ENCODE results near the gene TXNDC15. TPM values are rescaled to one million over a fixed set of nuclear protein-coding genes. Genes with fewer than 3 reads are reported as not detected.

TXNDC15 gene
- total and polyA plus RNA-seq, 4 donors, result 29.3 to 53.1 (median 44.2) TPM

DNA sequence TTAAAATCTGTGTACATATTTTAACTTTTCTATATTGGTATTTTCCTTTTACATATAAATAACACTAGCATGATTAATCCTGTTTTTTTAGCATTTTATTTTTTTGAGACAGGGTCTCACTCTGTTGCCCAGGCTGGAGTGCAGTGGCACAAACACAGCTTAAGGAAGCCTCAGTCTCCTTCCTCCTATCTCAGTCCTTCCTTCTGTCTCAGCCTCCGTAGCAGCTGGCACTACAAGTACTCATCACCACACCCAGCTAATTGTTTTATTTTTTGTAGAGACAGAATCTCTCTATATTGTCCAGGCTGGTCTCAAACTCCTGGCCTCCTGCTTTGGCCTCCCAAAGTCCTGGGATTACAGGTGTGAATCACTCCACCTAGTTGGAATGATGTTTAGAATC lies 29.9 kb upstream of the TXNDC15 start:
- no peak overlapping the region for H3K27ac ChIP-seq (ENCODE audit: low read depth in 1 of 2, low read length in 2 of 2)
- WGBS, result 92% methylated on average over 1 of the region's 1 CpG
- TF ChIP-seq NR2F2 (IDR thresholded peaks at IDR 0.05), result no peak
- TF ChIP-seq, protein P1, sequence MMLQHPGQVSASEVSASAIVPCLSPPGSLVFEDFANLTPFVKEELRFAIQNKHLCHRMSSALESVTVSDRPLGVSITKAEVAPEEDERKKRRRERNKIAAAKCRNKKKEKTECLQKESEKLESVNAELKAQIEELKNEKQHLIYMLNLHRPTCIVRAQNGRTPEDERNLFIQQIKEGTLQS (IDR thresholded peaks at IDR 0.05), result no peak
- no peak for DNase-seq (ENCODE audit: low spot score)
- no peak overlapping the region for H3K9ac ChIP-seq (ENCODE audit: low read depth in 1 of 2, low read length in 2 of 2)
- peaks cover 3 to 19% (median 12%) of the 10 kb centered on the region in 4 donors for H3K4me1 ChIP-seq (ENCODE audit: control insufficient read depth in 4 of 4, insufficient read depth in 4 of 4, low read length in 3 of 4)
- no peaks in the 10 kb centered on the region for H3K27me3 ChIP-seq (ENCODE audit: control insufficient read depth in 4 of 4, insufficient read depth in 4 of 4, low read length in 3 of 4)
- no peak overlapping the region for H3K4me3 ChIP-seq (ENCODE audit: low read depth in 1 of 3, low read length in 3 of 3)
- no peaks in the 10 kb centered on the region for H3K36me3 ChIP-seq (ENCODE audit: control insufficient read depth in 4 of 4, insufficient read depth in 3 of 4, low read depth in 1 of 4, low read length in 3 of 4)
- no peaks in the 10 kb centered on the region for H3K9me3 ChIP-seq (ENCODE audit: control insufficient read depth in 4 of 4, low read length in 3 of 4)

GRCh38 chr5:134845335-134845851 lies 28.8 kb upstream of the TXNDC15 start:
- Histone ChIP-seq H3K36me3 (ENCODE audit: control insufficient read depth in 4 of 4, insufficient read depth in 3 of 4, low read depth in 1 of 4, low read length in 3 of 4) (no peaks in the 10 kb centered on the region), H3K27me3 (ENCODE audit: control insufficient read depth in 4 of 4, insufficient read depth in 4 of 4, low read length in 3 of 4) (no peaks in the 10 kb centered on the region), H3K4me1 (ENCODE audit: control insufficient read depth in 4 of 4, insufficient read depth in 4 of 4, low read length in 3 of 4) (peaks cover 6 to 27% (median 17%) of the 10 kb centered on the region in 4 donors), H3K4me3 (ENCODE audit: low read depth in 1 of 3, low read length in 3 of 3) (peak overlapping the region in 1 of 3 donors; percentile 94), H3K9me3 (ENCODE audit: control insufficient read depth in 4 of 4, low read length in 3 of 4) (no peaks in the 10 kb centered on the region), H3K27ac (ENCODE audit: low read depth in 1 of 2, low read length in 2 of 2) (peak overlapping the region; percentile 93 to 96), H3K9ac (ENCODE audit: low read depth in 1 of 2, low read length in 2 of 2) (peak overlapping the region; percentile 17 to 48)
- 20% methylated on average over 12 of the region's 12 CpGs for WGBS
- TF ChIP-seq FOXA1 (IDR thresholded peaks at IDR 0.05), result peak; percentile 20
- TF ChIP-seq EGR1 (IDR thresholded peaks at IDR 0.05; ENCODE audit: low read depth in 2 of 2), result no peak
- no peak for TF ChIP-seq FOXA2 (IDR thresholded peaks at IDR 0.05)
- TF ChIP-seq RXRA (IDR thresholded peaks at IDR 0.05), result peak; percentile 12 to 26
- TF ChIP-seq NR2F2 (IDR thresholded peaks at IDR 0.05), result peak; percentile 24
- TF ChIP-seq JUND (IDR thresholded peaks at IDR 0.05), result peak in 1 of 2 donors; percentile 15
- TF ChIP-seq ZBTB33 (IDR thresholded peaks at IDR 0.05), result no peak
- DNase-seq (ENCODE audit: low spot score), result no peak

DNA sequence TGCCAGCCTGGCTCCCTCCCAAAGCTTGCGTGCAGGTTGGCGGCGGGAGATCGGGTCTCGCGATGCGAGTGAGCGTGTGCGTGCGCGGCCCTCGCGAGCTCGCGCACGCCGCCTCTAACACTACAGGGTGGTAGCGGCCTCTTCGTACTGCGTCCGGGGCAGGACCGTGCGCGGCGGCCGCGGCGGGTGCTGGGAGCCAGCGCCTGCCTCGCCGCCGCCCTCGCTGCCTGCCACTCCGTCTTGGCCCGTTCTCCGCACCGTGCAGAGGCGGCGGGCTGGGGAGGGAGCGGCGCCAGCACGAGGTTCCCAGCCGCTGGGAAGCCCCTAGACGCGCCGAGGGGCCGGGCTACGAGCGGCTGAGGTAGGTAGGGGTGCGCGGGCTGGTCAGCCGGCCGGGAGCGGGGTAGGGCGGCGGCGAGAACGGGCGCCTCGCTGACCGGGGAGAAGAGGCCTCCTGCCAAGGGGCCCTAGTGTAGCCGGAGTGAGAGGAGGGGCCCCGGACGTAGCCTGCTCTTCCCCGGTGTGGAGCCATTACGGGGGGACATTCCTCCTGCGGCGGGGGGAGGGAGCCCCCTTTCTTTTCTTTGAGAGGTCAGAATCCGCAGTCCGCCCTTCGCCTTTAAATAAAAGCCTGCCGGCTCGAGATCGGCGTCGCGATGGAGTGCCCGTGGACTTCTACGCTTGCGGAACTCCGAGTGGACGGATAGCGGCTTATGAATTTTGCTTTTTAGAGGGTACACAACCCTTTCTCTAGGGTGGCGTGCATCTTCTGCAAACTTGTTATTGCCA lies 28.1 kb upstream of the TXNDC15 start, which contains the start of gene C5orf24:
Gene C5orf24 (plus strand): TSS at position 117 of the 789 bp plus-strand sequence. CDS start 8,933 bp downstream, outside the sequence.
- under 1% methylated on average over 84 of the region's 84 CpGs for WGBS
- peak; percentile 90 for DNase-seq (ENCODE audit: low spot score)
- TF ChIP-seq HNF4A (conservative IDR thresholded peaks at IDR 0.05) (no peak), HNF4G (IDR thresholded peaks at IDR 0.05) (no peak), FOXA2 (IDR thresholded peaks at IDR 0.05) (no peak), REST (IDR thresholded peaks at IDR 0.05) (peak; percentile 56), RAD21 (IDR thresholded peaks at IDR 0.05) (peak in 1 of 2 donors; percentile 33), GABPA (IDR thresholded peaks at IDR 0.05 in 1 of 2, conservative IDR thresholded peaks at IDR 0.05 in 1 of 2) (peak in 1 of 2 donors; percentile 55), EGR1 (IDR thresholded peaks at IDR 0.05; ENCODE audit: low read depth in 2 of 2) (no peak), NR2F2 (IDR thresholded peaks at IDR 0.05) (no peak), TAF1 (conservative IDR thresholded peaks at IDR 0.05) (peak; percentile 38), MAX (IDR thresholded peaks at IDR 0.05) (peak; percentile 47), ZBTB33 (IDR thresholded peaks at IDR 0.05) (peak; percentile 98), YY1 (IDR thresholded peaks at IDR 0.05) (peak; percentile 63), FOXA1 (IDR thresholded peaks at IDR 0.05) (peak; percentile 9), SP1 (IDR thresholded peaks at IDR 0.05) (peak; percentile 56), JUND (IDR thresholded peaks at IDR 0.05) (no peak)
- TF ChIP-seq, protein P1 (IDR thresholded peaks at IDR 0.05), result no peak
- peaks cover 6 to 29% (median 19%) of the 10 kb centered on the region in 4 donors for H3K4me1 ChIP-seq (ENCODE audit: control insufficient read depth in 4 of 4, insufficient read depth in 4 of 4, low read length in 3 of 4)
- H3K9ac ChIP-seq (ENCODE audit: low read depth in 1 of 2, low read length in 2 of 2), result peak within 1 kb of the TSS; percentile 48 to 99
- no peaks in the 10 kb centered on the region for H3K27me3 ChIP-seq (ENCODE audit: control insufficient read depth in 4 of 4, insufficient read depth in 4 of 4, low read length in 3 of 4)
- no peaks in the 10 kb centered on the region for H3K36me3 ChIP-seq (ENCODE audit: control insufficient read depth in 4 of 4, insufficient read depth in 3 of 4, low read depth in 1 of 4, low read length in 3 of 4)
- H3K27ac ChIP-seq (ENCODE audit: low read depth in 1 of 2, low read length in 2 of 2), result peak within 1 kb of the TSS; percentile 93 to 96
- H3K4me3 ChIP-seq (ENCODE audit: low read depth in 1 of 3, low read length in 3 of 3), result peak within 1 kb of the TSS; percentile 64 to 96 (median 94)
- no peaks in the 10 kb centered on the region for H3K9me3 ChIP-seq (ENCODE audit: control insufficient read depth in 4 of 4, low read length in 3 of 4)

Measured in liver (tissue), 9 donors.